HG03159 (cell line): ENCODE results near the gene CARD9.
A peak's percentile ranks its signal among the peaks of the same experiment; 100 is the strongest.

ENCODE experiments used
- ATAC-seq: cut with Tn5 transposase; IDR thresholded peaks from one replicate; pipeline ENCODE4 v1.9.1; 2021; ENCODE audit warnings: mild to moderate bottlenecking, moderate library complexity; ENCODE audit not compliant: unreplicated experiment

CARD9 gene

DNA sequence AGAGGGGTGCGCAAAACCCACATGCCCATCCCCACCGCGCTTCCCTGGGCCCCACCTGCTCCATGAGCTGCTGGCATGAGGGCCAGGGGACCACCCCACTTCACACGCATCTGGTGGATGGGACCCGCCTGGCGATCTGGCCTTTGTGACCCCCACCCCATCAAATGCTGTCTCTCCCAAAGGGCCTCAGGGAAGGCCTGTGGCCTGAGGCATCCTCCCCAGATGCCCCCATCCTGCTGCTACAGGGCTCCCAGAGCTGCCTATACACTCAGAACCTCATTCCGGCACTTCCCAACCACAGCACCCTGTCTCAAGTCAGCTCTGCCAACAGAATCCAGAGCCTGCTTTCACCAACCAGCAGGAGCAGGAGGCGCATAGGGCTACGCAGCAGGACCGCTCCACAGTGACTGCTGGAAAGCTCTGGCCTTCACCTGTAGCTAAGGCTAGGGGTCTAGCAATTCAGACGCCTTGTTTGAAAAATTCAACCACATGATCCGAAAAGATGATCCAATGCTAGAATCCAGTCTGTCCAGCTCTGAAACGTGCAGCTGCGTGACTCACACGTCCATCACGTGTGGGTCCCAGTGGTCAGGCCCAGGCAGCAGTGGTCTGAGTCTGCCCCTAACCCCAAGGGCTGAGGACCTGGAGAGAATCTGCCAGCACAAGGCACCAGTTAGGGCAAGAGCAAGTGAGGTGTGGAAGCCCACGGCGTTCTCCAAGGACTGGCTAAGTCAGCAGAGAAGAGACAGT lies 27.9 kb upstream of the CARD9 start:
- no peak for ATAC-seq

GRCh38 chr9:136400038-136400834 lies 26.8 kb upstream of the CARD9 start, which contains the start of gene SNAPC4:
Gene SNAPC4 (minus strand): TSS chr9:136400170. CDS start chr9:136398428, 1,742 bp downstream.
- peak; percentile 65 for ATAC-seq

- ATAC-seq: no peak
Measured at GRCh38 chr9:136399176-136400037, 25.9 kb upstream of the CARD9 start.

DNA sequence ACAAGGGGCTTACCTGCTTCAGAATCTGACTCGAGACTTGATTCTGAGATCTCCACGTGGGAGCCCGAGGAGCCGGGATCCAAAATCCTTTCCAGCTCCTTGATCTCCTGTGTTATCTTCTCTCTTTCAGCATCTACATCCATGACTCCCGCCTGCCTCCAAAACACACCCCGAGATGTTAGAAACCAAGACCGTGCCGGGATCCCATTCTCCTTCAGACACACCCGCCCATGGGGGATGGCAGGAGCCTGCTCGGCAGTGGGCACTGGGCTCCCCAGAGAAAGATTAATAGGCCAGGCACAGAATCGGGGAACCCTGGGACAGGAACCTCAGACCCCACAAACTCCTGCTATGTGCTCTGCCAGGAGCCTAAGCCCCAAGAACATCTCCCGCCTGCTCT lies 24.8 kb upstream of the CARD9 start:
- no peak for ATAC-seq

GRCh38 chr9:136397643-136398042 lies 24.2 kb upstream of the CARD9 start:
- ATAC-seq: no peak

- no peak for ATAC-seq
Measured at GRCh38 chr9:136396219-136396515, 22.7 kb upstream of the CARD9 start.

DNA sequence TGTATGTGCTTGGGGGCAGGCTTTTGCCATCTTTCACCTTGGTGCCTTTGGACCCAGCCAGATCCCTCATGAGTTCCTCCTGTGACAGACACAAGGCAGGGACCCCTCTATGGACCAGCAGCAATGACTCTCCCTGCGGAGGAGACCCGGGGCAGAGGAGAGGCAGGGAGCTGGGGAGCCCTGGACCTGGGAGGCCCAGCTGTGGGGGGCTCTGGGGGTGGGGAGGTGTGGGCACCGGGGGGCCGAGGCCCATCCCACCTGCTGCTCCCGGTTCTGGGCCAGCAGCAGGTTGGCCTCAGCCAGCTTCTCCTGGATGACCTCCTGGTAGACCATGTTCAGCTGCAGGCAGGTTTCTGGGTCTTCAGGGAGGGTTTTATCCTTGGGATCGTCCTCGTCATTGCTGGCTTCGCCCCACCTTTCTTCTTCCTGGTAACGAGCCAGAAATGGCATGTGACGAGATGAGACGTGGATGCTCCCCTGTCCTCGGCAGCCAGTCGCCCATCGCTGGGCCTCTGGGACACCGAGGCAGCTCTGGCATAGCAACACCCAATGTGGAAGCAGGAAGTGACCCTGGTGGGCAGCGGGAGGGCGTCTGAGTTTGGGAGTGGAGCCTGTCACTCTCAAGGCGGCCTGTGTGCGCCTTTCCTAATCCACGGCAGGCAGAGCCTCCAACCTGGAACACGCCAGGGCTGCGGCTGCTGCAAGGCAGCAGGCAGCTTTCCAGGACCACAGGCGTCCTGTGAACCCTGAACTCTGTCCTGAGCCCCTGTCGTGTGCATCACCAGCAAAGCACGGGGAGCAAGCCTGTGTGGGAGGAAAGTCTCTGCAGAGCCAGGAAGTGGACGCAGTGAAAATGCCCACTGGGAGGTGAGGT lies 22.1 kb upstream of the CARD9 start:
- no peak for ATAC-seq

GRCh38 chr9:136395020-136395340 lies 21.5 kb upstream of the CARD9 start:
- no peak for ATAC-seq

- no peak for ATAC-seq
Measured at GRCh38 chr9:136394312-136395019, 21.0 kb upstream of the CARD9 start.

DNA sequence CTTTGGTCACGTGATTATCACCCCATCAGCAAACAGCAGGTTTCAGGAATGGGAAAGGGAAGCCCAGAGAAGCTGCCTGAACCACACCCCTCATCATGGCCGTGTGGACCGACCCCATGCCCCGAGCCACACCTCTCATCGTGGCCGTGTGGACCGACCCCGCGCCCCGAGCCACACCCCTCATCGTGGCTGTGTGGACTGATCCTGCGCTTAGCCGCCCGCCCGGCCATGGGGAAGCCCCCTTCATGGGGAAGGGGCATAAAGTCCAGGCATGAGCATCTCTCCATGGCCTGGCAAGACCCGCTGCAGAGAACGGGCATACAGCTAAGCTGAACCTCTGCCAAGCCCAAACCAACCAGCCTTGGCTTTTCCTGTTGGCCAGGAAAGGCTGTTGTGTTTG lies 20.1 kb upstream of the CARD9 start:
- no peak for ATAC-seq

- no peak for ATAC-seq
Measured at GRCh38 chr9:136392538-136393449, 19.3 kb upstream of the CARD9 start.

- ATAC-seq: no peak
Measured at GRCh38 chr9:136391737-136392537, 18.5 kb upstream of the CARD9 start.

DNA sequence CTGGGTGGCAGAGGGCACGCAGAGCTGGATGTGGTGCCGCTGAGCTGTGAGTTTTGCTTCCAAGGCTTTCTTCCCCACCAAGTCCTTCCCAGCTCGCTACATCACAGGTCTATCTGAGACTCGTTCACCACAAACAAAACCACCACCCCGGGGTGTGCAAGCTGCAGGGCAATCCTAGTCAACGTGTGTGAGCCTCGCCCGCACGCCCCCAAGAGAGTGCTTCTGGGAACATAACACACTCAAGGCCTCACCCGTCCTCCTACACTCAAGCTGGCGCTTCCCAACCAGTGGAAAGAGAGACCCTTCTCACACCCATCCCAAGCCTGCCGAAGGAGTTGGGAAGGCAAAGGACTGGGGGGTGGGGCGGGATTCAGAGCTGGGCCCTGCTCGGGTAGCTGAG lies 15.9 kb upstream of the CARD9 start:
- no peak for ATAC-seq

GRCh38 chr9:136387217-136387616 lies 13.7 kb upstream of the CARD9 start:
- no peak for ATAC-seq

GRCh38 chr9:136386018-136386417 lies 12.5 kb upstream of the CARD9 start:
- no peak for ATAC-seq

DNA sequence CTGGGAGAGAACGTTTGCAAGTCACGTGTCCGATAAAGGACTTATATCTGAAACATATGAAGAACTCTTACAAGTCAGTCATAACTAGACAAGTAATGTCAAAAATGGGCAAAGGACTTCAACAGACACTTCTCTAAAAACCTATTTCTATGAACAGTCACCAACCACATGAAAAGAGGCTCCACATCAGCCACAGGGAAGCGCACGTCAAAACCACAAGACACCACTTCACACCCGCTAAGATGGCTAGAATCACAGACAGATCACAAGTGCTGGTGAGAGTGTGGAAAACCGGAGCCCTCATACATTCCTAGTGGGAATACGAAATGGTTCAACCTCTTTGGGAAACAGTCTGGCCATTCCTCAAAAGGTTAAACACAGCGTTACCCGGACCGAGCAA lies 11.5 kb upstream of the CARD9 start:
- ATAC-seq: no peak

- no peak for ATAC-seq
Measured at GRCh38 chr9:136383436-136383835, 10.0 kb upstream of the CARD9 start.

GRCh38 chr9:136381966-136382513 lies 8.6 kb upstream of the CARD9 start:
- ATAC-seq: no peak
